Measurements from ENCODE around the gene KBTBD2.
A peak's percentile ranks its signal among the peaks of the same experiment; 100 is the strongest.

Gene KBTBD2

GRCh38 chr7:32891800-32892520 is 400 bp upstream of the KBTBD2 start:
- H3K27me3 ChIP-seq (replicated peaks): no peaks in the 10 kb centered on the region
- no peak for TF ChIP-seq CTCF (IDR thresholded peaks at IDR 0.05; ENCODE audit: low read depth, low read length, missing control alignments)
- DNase-seq: peak; percentile 95
- in situ Hi-C loops (cut with HindIII; ENCODE audit: low pct_ligation_motif_present, low sequenced_read_pairs): no loop called here
- H3K36me3 ChIP-seq (replicated peaks): no peaks in the 10 kb centered on the region
- H3K27ac ChIP-seq: peak overlapping the region; percentile 80
- peak overlapping the region; percentile 64 for H3K4me3 ChIP-seq (ENCODE audit: low read depth, low read length)

- Histone ChIP-seq H3K27me3 (replicated peaks) (no peaks in the 10 kb centered on the region), H3K27ac (peak overlapping the region; percentile 80), H3K36me3 (replicated peaks) (no peaks in the 10 kb centered on the region), H3K4me3 (ENCODE audit: low read depth, low read length) (peak overlapping the region; percentile 63)
- no peak for TF ChIP-seq CTCF (IDR thresholded peaks at IDR 0.05; ENCODE audit: low read depth, low read length, missing control alignments)
- in situ Hi-C loops (cut with HindIII; ENCODE audit: low pct_ligation_motif_present, low sequenced_read_pairs): no loop called here
- no peak for DNase-seq
Measured at GRCh38 chr7:32890793-32891042, 842 bp downstream of the KBTBD2 start.

GRCh38 chr7:32890010-32890792 is 1.4 kb downstream of the KBTBD2 start:
- DNase-seq: peak; percentile 62
- Histone ChIP-seq H3K36me3 (replicated peaks) (no peaks in the 10 kb centered on the region), H3K27ac (peak overlapping the region; percentile 80), H3K4me3 (ENCODE audit: low read depth, low read length) (peak overlapping the region; percentile 63), H3K27me3 (replicated peaks) (no peaks in the 10 kb centered on the region)
- in situ Hi-C loops (cut with HindIII; ENCODE audit: low pct_ligation_motif_present, low sequenced_read_pairs): no loop called here
- TF ChIP-seq CTCF (IDR thresholded peaks at IDR 0.05; ENCODE audit: low read depth, low read length, missing control alignments): no peak

- H3K36me3 ChIP-seq (replicated peaks): no peaks in the 10 kb centered on the region
- no peaks in the 10 kb centered on the region for H3K27me3 ChIP-seq (replicated peaks)
- H3K27ac ChIP-seq: no peak overlapping the region
- in situ Hi-C loops (cut with HindIII; ENCODE audit: low pct_ligation_motif_present, low sequenced_read_pairs): no loop called here
- DNase-seq: no peak
- H3K4me3 ChIP-seq (ENCODE audit: low read depth, low read length): no peak overlapping the region
- no peak for TF ChIP-seq CTCF (IDR thresholded peaks at IDR 0.05; ENCODE audit: low read depth, low read length, missing control alignments)
Measured at GRCh38 chr7:32888505-32888904, 3.1 kb downstream of the KBTBD2 start.

- no peaks in the 10 kb centered on the region for H3K27me3 ChIP-seq (replicated peaks)
- in situ Hi-C loops (cut with HindIII; ENCODE audit: low pct_ligation_motif_present, low sequenced_read_pairs): no loop called here
- no peak for TF ChIP-seq CTCF (IDR thresholded peaks at IDR 0.05; ENCODE audit: low read depth, low read length, missing control alignments)
- H3K27ac ChIP-seq: no peak overlapping the region
- DNase-seq: no peak
- H3K4me3 ChIP-seq (ENCODE audit: low read depth, low read length): no peak overlapping the region
- H3K36me3 ChIP-seq (replicated peaks): no peaks in the 10 kb centered on the region
Measured at GRCh38 chr7:32887395-32887794, 4.2 kb downstream of the KBTBD2 start.

Data from brain microvascular endothelial cell (primary cell).